Colon (tissue), 2 donors: Measurements from ENCODE around the gene MLIP.
"Not testable (repeated sequence)": the region's sequence is repeated elsewhere in the genome, so short reads cannot be mapped to it uniquely, and the experiment has no call there.

Experiments used
- FAIRE-seq: peaks from 2 replicates; lab custom pipeline; 2012; peaks lifted over from hg19 to GRCh38; lab: Jason Lieb, UNC
- donor health status: control.
- donor health status: control.

Gene MLIP, protein sequence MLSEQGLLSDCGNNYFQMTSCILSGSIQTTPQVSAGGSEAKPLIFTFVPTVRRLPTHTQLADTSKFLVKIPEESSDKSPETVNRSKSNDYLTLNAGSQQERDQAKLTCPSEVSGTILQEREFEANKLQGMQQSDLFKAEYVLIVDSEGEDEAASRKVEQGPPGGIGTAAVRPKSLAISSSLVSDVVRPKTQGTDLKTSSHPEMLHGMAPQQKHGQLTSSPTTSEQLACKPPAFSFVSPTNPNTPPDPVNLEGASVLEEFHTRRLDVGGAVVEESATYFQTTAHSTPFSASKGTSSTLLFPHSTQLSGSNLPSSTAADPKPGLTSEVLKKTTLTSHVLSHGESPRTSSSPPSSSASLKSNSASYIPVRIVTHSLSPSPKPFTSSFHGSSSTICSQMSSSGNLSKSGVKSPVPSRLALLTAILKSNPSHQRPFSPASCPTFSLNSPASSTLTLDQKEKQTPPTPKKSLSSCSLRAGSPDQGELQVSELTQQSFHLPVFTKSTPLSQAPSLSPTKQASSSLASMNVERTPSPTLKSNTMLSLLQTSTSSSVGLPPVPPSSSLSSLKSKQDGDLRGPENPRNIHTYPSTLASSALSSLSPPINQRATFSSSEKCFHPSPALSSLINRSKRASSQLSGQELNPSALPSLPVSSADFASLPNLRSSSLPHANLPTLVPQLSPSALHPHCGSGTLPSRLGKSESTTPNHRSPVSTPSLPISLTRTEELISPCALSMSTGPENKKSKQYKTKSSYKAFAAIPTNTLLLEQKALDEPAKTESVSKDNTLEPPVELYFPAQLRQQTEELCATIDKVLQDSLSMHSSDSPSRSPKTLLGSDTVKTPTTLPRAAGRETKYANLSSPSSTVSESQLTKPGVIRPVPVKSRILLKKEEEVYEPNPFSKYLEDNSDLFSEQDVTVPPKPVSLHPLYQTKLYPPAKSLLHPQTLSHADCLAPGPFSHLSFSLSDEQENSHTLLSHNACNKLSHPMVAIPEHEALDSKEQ

DNA sequence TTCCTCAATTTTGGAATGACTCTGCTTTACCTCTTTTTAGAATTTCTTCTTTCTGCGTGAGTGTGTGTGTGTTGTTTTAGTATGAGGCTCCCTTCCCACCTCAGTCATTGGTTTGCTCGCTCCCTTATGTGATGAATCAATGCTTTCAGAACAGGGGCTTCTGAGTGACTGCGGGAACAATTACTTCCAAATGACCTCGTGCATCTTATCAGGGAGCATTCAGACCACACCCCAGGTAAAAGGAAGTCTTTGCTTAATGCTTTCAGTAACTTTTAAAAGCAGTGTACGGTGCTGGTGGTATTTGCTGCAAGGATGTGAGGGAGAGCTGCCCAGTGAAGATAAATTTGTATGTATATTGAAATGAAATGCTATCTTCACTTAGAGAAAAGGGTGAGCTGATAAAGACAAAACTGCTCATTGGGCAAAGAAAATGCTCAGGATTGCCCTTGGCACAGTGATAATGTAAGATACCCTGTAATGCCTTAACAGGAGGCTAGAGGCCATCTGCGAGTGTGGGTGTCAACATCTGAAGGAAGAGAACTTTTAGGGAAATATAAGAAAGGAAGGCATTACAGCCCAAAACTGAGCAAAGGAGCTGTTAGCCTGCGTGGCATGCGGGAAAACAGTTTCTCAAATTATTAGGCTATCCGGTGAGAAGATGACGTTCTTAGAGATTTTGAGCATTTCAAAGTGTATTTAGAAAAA lies at the start of gene MLIP:
MLIP (plus strand) TSS at position 103 of the 705 bp plus-strand sequence; CDS start at position 140, 37 bp downstream.
- no peak for FAIRE-seq

DNA sequence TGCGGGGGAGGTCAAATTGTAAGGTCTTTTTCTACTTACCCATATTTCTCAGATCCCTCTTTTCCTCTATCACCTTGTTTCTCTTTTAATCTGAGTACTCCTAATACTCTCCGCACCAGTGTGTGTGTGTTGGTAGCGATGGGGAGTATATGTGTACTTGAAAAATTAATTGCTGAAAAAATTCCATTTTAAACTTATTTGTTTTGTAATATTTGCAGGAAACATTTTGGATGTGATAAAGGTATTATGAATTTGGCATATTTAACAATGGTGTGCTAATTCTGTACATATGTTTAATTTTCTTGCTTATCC lies 48.1 kb upstream of the MLIP start:
- FAIRE-seq, result no peak

DNA sequence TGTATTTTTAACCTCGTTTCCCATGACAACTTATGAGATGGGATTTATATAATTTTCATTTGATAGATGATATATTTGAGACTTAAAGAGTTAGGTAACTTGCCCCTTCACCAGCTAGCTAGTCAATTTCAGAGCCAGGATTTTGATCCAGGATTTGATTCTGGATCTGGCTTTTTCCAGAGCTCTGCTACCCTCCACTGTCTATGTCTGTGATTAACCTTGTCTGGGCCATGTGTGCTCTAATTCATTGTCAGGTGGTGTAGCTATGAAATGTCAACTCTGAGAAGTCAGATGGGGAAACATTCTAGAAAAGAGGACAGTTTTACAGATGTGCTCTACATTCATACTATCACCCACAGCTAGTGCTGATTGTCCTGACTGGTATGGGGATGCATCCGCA lies 42.5 kb upstream of the MLIP start:
- no peak for FAIRE-seq

DNA sequence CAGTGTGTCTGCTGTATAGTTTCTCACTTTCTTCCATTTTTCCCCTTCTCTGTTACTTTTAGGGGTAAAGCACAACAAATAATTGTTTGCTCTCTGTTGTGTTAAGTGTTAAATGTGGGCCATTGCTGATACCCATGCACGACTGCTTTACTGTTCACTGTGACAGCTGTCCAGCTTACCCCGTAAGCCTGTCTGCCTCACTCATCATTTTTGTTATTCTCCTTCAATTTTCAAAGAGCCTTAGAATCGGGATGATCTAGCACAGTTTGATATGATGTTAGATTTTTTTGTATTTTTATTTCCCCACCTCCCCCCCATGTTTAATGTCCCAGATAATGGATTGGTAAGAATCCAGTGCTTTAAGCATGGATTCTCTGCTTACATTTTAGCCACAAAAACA lies 41.2 kb upstream of the MLIP start:
- no peak for FAIRE-seq

DNA sequence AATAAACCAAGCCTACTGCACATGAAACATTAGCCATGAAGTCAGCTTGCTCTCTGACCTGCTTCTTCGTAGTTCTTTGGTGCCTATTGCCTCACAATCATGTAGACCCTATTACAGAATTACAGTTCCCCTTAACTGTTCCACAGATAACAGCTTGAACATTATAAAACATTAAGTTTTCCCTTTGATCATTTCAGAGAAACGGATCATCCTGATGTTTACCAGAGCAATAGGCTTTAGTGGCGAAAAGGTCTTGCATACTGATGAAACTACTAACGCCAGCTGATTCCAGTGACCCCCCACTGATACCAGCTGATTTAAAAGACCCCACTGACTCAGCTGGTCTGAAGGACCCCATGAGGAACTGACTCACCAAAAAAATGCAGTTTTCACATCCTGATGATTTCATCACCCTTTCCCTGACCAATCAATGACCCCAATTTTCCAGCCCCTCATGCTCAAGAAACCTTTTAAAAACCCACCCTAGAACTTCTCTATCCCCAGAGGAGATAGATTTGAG lies 39.4 kb upstream of the MLIP start:
- no peak for FAIRE-seq

DNA sequence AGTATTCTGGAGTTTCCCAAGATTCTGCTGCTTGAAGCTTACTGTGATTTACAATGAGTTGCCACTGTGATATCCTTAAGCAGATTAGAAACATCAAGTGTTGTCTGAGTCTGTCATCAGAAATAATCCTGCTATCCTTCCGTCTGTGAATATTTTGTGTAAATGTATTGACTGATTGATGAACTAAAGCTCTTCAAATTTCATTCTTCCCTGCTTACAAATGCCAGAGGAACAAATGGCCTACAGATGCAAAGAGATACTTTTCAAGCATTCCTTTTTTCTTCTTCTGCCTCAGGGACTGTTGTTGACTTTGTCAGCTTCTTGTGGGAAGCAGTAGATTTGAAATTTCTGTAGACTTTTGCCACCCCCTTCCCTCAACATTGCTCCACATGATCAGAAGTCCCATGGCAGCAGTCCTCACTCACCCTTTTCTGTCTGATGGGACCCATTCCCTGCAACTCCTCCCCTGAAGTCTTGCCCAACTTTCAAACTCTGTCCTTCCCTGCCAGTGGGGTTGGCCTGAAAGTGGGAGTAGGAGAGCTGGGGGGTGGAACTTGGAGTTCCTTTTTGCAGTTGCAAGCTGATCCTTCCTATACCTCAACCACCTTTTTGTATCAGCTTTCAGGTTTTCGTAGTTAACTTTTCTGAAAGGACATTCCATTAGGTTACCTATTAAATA lies 38.5 kb upstream of the MLIP start:
- no peak for FAIRE-seq

DNA sequence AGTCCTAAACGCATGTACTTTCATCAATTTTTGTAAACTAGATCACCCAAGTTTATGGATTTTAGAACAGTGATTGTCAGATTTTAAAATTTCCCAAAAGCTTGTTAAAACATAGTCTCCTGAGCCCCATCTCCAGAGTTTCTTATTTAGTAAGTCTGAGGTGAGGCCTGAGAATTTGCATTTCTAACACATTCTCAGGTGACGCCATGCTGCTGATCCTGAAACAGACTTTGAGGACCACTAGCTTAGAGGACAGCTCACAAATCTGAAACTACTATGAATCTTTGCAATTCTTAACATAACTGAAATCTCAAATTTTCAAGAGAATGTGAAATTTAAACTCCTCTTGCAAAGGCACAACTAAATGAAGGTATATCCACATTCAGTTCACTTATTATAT lies 37.8 kb upstream of the MLIP start:
- no peak for FAIRE-seq

DNA sequence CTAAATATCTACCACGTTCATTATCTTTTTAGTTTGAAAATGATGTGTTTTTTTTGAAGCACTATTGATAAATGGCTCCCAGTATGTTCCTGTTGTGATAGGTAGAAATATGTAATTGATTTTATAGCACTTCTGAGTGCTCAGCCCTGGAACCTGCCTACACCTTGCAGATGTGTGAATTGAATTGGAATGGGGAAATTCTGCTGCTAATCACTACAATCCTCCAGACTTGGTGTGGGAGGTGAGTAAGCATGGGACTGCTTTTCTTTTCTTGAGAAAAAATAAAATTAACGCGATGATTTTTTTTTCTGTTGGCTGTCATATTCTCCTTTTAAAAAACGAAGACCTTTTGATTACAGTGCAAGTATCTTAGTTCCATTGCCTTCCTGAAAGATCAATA lies 37.1 kb upstream of the MLIP start:
- FAIRE-seq, result no peak

DNA sequence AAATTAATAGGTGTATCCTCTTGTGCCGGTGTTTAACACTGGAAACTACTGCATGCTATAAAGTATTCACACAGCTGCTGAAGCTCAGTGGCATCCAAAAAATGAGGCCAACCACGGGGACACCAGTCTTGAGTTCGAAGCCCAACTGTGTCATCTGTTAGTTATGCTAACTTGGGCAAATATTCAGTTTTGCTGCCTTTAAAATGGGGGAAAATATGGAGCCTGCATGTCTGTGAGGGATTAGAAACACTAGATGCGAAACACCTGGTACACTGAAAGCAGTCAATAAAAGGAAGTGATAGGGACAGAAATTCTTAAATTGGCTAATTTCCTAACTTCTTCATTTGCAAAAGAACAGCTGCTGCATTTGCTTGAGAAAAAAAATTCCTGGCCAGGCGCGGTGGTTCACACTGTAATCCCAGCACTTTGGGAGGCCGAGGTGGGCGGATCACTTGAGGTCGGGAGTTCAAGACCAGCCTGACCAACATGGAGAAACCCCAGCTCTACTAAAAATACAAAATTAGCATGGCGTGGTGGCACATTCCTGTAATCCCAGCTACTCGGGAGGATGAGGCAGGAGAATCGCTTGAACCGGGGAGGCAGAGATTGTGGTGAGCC lies 36.6 kb upstream of the MLIP start:
- no peak for FAIRE-seq

DNA sequence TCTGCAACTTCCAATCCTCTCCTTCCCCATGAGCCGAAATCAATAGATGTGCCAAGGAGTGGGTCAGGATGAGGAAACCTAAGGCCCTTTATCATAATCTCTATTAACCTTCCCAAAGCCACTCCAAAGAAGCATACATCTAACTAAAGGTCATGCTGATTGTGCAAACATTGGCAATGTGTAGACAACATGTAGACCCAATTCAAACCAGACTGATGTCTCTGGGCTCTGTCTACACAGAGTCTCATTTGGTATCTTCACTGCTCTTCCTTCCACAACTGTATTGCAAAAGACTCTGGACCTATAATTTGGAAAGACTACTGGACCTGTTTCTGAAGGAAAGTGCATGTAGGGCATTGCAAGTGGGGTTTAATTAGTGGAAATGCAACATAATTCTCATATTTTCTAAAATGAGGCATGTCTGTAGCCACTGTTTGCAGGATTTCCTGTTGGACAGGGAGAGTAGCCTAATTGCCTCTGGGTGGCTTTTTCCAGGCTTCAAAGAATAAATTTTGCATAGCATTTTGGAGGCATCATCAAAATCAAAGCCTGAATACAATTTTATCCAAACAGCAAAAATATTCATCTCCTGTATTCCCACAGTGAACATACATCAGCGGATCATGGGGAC lies 35.0 kb upstream of the MLIP start:
- FAIRE-seq, result no peak

DNA sequence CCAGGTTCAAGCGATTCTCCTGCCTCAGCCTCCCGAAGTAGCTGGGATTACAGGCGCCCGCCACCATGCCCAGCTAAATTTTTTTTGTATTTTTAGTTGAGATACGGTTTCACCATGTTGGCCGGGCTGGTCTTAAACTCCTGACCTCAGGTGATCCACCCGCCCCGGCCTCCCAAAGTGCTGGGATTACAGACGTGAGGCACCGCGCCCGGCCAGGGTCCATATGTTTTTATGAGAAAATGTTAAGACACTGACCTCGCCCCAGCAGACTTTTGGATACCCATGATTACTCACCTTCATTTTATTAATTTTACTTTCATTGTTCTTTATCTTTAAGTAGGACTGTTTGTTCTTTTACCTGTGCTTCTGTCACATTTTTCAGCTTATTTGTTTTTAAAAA lies 29.7 kb upstream of the MLIP start:
- FAIRE-seq, result not testable (repeated sequence)

DNA sequence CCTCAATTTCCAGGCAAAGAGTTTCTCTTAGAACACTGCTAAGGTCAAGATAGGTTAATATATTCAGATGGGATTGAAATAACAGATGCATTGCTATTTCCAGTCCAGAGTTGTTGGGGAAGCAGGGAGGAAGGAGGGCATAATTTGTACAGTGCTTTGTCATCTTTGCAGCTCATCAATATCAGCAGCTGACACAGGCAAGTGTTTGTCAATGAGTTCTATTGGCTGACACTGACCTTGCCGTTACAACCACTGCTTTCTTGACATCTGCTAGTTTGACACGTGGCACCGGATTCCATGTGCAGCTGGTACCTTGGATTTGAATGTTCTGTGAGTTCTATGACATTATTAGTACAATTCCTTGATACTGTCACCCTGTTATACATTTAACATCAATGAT lies 28.0 kb upstream of the MLIP start:
- FAIRE-seq, result no peak

DNA sequence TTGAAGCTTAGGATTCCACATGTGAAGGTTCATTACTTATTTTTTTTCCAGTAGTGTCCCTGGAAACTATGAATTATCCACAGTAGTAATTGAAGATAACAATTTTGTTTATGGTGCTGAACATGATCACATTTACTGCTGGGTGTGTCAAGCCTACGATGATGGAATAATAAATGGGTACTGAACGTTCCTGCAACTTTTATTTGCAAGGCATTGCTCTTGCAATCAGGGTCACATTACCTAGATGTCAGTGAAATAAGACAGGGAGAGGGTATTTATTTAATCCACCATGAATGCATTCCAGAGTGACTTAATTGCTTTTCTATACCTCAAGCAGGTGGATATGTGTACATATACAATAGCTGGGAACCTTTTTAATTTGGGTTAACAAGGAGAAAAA lies 27.0 kb upstream of the MLIP start:
- FAIRE-seq, result no peak

DNA sequence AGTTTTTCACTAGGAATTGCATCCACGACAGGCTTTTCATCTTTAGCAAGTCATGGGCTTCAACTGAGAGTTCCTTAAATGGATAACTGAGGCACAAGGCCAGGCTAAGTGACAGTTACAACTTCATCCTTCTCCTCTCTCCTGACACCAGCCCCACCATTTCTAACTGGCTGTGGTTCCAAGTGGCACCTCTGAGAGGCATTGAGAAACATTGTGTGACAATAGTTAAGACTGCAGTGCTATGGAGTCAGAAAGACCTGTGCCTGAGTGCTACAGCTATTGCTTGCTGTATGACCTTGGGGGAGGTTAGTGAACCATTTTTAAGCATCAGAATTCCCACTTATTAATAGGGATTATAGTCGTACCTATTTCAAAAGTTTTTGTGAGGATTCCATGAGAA lies 26.2 kb upstream of the MLIP start:
- no peak for FAIRE-seq

DNA sequence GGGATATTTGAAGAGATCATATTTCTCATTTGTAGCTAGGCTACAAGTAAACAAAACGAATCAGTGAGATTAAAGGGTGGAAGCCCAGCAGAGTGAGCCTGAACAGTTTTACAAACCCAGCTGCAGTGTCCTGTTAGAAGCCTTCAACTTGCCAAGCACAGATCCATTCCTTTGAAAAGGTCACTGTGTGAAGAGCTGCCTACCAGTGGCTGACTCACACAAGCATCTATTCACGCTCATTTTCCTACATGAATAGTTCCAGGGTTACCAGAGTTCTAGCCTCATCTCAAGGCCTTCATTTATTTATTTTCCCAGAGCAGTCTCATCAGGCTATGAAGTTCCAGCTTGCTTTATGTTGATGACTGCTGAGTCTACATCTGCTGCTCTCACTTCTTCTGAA lies 25.7 kb upstream of the MLIP start:
- no peak for FAIRE-seq

DNA sequence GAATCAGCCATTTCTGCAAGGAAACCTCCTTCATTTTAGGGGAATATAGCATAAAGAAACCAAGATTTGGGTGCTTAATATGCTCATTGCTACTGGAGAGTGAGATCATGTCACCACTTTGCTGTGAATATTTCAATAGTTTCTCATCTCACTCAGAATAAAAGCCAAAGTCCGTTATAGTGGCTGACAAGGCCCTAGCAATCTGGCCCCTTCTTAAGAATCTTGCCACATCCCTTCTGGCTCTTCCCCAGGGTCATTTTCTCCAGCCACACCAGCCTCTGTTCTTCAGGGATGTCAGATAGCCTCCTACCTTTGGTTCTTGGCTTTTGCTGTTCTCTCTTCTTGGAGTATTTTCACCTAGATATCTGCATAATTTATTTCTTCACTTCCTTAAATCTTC lies 24.8 kb upstream of the MLIP start:
- FAIRE-seq, result no peak

DNA sequence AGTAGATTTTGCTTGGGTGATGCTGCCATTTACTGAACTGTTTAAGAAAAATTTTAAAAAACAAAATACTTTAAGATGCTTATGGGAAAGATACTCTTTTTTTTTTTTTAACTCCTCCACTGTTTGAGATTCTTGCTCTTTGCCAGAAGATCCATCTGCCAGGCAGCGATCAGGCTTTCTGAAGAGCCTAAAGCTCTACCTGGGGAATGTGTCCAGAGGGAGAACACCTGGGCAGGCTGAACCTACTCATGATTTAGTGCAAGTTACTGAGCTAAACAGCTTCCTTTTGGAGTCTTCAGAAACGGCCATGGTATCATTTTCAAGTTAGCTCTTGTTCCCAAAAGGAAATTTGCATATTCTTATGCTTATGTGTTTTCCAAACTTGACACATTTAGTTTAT lies 23.5 kb upstream of the MLIP start:
- no peak for FAIRE-seq

DNA sequence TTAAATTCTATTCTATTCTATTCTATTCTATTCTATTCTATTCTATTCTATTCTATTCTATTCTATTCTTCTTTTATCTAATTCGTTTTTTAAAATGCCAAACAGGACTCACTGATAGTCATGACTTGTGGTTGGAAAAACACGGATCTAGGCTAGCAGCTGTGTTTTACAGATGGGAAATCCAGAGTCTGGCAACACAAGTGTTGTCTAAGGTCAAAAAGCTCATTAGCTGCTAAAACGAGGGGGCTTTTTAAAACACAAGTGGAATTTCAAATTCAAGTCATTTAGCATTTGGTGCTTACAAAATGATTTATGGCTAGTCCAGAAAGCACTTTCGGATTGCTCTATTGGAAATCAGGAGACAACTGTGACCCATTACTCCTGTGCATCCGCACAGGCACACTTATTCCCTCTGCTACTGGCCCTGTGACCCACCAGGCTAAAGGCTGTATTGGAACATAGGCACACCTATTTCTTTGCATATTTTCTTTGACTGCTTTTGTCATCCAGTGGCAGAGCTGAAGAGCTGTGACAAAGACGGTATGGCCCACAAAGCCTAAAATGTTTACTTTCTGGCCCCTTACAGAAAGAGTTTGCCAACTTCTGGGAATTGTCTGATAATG lies 17.8 kb upstream of the MLIP start:
- FAIRE-seq, result no peak

DNA sequence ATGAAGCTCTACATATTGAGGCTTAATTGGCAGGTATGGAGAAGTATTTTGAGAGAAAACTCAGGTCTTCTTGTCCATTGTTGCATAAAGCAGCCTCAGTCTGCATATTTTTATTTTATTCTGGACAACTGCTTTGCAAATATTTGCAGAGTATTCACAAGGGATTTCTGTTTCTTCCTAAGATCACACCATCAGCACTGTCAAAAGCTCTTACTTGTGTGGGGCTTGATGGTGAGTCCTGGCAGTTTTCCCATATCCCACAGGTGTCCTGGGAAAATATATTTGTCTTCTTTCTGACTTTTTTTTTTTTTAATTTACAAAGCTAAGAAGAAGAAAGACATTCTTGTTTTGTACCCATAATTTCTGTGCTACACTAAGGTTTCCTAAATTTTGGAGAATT lies 16.9 kb upstream of the MLIP start:
- no peak for FAIRE-seq

DNA sequence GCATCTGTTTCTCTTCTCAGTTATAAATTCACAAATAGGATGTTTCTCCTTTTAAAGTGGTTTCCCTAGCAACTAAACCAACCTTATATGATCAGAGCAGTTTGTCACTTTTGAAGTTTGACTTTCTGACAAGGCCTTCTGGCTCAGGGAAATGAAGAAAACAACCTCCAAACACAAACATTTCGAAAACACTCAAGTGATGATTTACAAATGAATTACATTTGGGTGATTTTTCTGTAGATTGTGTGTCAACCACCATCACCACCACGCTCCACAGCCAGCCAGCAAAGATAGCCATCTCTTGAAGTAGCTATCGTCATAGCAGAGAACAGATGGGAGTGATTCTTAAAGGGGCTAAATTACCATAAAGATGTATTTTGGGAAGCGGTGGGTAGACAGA lies 16.5 kb upstream of the MLIP start:
- FAIRE-seq, result no peak

DNA sequence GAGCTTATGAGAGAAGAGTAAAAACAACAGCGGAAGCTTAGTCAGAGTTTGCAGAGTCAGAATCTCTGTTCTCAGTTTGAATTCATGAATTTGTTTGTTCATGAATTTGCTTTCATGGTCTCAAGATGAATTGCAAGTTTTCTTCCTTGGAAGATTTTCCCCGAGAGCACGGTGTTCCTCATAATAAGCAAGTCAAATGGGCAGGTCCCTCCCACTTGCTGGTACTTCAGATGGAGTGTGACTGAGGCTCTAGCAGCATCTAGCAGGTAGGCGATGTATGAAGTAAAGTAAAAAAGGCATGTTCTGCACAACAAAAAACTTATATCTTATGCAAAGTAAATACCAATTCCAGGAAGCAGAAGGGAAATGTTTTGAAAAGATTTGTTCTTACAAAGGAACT lies 15.5 kb upstream of the MLIP start:
- no peak for FAIRE-seq
